NCI-H1048 (cell line): Measurements from ENCODE around the gene ALK.

ENCODE experiments used
- DNase-seq: peaks from one replicate; lab custom pipeline; 2025; lab: John Stamatoyannopoulos, UW

The ALK gene

DNA sequence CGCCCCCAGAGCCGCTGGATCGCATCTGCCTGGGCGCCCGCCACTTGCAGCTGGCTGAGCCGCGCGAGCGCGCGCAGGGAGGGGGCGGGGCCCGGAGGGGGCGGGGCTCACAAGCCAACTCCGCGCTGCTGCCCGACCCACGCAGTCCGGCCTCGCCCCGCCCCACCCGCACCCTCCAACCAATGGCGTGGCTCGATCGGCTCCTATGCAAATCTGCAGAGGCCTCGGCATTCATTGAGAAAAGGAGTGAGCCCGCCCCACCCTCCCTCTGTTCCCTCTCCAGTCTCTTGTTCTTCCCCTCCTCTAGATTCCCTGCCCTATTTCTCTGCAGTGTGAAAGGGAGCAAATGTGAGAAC lies at the start of gene ALK:
Gene ALK, minus strand, starts transcription at position 27 of the 356 bp plus-strand sequence. CDS start 927 bp downstream, outside the sequence.
- peak; percentile 70 for DNase-seq

- DNase-seq, result no peak
Observed at GRCh38 chr2:29966266-29966665, 44.9 kb upstream of the ALK start.

DNA sequence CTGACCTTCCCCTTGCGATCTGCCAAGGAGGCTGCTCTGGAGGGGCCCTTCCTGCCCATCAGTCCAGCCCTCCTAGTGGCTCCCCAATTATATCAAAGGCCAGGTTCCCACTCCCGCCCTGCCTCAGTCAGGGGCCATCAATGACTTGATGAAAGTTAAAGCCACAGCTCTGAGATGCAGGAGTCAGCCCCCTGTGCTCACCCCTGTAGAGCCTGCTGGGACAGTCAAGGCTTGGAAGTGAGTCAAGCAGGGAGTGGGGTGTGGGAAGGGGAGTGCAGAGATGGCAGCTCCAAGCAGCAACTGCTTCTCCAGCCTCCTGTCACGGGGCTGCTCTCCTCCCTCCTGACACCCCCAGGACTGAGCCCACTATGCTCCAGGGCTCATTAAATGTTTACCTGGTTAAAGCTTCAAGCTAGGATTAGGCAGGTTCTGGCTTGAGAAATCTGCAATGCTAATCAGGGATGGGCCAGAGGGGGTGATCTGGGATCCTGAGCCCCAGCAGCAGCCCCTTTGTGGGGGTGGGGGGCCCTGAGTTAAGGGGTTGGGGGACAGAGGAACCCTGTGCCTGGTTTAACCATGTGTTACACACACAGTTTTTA lies 42.7 kb upstream of the ALK start:
- DNase-seq, result no peak

GRCh38 chr2:29962922-29963321 lies 41.5 kb upstream of the ALK start:
- DNase-seq, result no peak

DNA sequence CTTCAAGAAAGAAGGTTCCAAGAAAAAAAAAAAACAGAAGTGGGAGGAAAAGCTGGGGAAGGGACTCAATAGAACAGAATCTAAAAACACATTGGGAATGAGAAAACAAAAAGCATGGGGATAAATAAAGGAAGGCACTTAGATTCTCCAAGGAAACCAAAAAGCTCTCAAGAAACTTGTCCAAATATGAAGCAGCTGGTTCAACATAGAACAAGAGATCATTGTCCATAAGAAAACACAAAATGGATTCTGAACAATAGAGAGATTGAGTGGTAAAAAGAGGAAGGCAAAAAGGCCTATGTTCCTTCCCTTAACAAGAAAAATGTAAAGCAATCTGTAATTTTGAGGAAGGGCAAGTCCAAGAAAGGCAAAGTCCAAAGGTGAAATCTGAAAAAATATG lies 32.9 kb upstream of the ALK start:
- DNase-seq, result no peak

GRCh38 chr2:29952973-29953372 lies 31.6 kb upstream of the ALK start:
- no peak for DNase-seq

GRCh38 chr2:29951576-29951975 lies 30.2 kb upstream of the ALK start:
- no peak for DNase-seq

- DNase-seq, result no peak
Observed at GRCh38 chr2:29950481-29950880, 29.1 kb upstream of the ALK start.

DNA sequence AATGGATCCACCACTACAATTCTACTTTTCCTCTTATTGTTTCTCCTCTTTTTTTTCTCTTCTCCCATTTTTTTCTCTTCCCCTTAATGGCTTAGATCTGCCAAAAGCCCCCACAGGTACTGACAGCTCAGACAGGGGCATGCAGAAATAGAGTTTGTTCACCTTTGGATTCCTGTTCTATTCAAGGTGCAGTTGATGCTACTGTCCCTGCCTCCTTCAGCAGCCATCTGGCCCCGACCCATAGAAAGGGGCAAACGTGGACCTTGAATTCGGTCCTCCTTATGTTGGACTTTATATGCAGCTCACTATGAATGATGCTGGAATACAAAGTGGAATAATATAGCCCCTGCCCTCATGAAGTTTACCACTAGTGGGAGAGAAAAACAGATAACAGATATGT lies 27.7 kb upstream of the ALK start:
- no peak for DNase-seq

DNA sequence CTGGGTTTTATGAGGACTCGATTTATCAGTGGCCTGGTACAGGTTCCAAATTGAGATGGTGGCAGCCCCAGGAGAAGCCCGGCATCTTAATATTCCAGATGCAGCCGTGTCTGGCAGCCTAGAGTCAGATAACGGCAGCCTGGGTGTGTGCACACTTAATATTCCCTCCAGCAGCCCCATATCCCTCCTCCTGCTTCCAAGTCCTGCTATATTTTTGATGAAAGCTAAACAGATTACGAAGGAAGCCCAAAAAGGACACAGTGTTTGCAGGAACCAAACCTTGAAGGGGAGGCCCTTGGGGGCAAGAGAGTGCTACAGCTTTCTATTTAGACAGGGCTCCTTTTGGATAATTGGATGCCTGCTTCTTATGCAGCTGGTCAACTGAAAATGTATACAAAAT lies 25.1 kb upstream of the ALK start:
- DNase-seq, result no peak

- no peak for DNase-seq
Observed at GRCh38 chr2:29942711-29943110, 21.3 kb upstream of the ALK start.

- DNase-seq, result no peak
Observed at GRCh38 chr2:29940706-29941105, 19.3 kb upstream of the ALK start.

DNA sequence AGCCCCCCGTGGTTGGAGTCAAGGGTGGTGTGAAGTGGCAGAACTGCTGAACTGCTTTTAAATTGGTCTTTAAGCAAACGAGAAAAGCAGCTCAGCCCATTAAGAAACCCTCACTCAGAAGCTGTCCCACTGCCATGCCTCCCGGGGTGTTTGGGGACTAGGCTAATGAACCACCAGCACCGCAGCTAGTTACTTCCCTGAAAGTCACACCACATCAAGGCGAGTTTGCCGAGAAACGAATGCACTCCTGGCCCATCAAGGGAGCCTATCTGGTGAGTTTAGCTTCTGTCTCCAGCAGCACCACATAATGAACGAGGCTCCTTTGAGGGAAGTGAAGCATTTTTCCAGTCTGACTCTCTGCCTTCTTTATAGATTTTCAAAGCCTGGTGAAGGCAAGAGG lies 14.6 kb upstream of the ALK start:
- no peak for DNase-seq

- no peak for DNase-seq
Observed at GRCh38 chr2:29931818-29932217, 10.4 kb upstream of the ALK start.

GRCh38 chr2:29923110-29923721 lies 1.8 kb upstream of the ALK start:
- DNase-seq, result no peak

GRCh38 chr2:29922605-29923004 lies 1.2 kb upstream of the ALK start:
- no peak for DNase-seq

GRCh38 chr2:29920631-29921559 lies 491 bp downstream of the ALK start:
- DNase-seq, result no peak

DNA sequence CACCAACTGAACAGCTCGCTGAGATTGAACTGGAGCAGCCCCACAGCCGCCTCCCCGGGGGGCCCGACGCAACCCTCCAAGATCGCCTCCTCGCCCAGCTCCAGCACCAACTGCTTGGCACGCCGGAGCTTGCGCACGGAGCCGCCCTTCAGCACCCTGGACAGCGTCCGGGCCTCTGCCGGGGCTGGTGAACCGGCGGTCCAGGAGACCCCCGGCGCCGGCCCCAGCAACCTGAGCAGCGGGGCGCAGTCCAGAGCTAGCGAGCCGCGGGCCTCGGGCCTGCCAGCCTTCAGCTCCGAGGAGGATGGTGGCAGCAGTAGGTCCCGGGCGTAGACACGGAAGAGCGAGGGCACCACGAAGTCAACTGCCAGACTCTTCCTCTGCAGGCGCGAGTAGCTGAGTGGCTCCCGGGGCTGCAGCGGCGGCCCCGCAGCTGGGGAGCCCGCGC lies 1.2 kb downstream of the ALK start:
- DNase-seq, result peak; percentile 1

DNA sequence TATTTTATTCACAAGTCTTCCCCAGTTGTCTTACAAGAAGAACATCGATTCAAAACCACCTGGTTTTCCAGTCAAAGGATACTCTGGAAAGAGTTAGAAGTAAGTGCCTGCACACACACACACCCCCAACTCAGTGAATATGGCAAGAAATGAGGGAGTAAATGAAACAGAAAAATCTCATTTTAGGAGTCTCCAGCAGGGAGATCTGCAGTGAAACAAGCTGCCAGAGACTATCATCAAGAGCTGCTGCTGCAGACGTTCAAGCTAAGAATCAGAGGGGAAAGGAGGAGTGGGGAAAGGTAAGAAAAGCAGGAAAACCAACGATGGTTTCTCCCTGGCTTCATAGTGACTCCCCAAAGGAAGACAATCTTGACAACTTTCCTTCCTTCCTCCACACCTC lies 2.4 kb downstream of the ALK start:
- DNase-seq, result no peak

- no peak for DNase-seq
Observed at GRCh38 chr2:29917781-29918180, 3.6 kb downstream of the ALK start.

GRCh38 chr2:29916571-29916970 lies 4.8 kb downstream of the ALK start:
- DNase-seq, result no peak

DNA sequence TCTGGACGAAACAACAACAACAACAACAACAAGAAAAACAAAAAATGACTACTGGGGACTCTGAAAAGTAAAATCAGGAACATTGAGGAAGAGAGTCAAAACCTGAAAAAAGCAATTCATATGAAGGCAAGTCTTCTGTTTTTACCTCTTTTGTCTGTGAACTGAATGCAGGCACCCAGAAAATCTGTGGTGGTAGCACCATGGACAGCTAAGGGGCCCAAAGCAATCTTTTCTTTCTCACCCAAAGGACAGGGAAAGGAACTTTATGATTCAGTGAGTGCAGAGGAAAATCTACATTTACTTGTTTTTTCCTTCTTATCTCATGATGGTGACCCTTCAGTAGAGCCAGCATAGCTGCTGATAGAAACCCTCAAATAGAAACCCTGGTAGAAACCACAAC lies 10.4 kb downstream of the ALK start:
- no peak for DNase-seq

- no peak for DNase-seq
Observed at GRCh38 chr2:29910465-29910864, 10.9 kb downstream of the ALK start.
